ENCODE data around the gene POLR1F. TPM values are rescaled to one million over a fixed set of nuclear protein-coding genes. Genes with fewer than 3 reads are reported as not detected.

Gene POLR1F
- total RNA-seq, 2 donors from 2014 or later, result 6.6 to 20.9 TPM

DNA sequence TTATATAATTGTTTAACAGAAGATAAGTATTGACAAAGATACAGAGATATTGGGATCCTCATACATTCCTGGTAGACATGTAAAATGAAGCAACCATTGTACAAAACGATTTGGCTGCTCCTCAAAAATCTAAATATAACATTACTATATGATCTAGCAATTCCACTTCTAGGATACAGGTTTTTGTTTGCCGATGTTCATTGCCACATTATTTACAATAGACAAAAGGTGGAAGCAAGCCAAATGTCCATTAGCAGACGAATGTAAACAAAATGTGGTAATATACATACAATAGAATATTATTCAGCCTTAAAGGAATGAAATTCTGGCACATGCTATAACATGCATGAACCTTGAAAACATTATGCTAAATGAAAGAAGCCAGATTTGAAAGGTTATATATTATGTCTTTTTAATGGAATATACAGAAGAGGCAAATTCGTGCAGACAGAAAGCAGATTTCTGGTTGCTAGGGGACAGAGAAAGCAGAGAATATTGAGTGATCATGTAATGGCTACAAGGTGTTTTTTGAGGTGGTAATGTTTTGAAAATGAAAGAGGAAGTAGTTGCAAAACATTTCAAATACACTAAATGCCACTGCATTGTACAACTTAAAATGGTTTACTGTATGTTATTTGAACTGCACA, 44.9 kb downstream of the POLR1F start:
- no peak for ATAC-seq (ENCODE audit: insufficient number of reproducible peaks, low FRiP score, low read depth)
- Histone ChIP-seq H3K9me3 (no peaks in the 10 kb centered on the region), H3K4me3 (no peak overlapping the region), H3K27ac (no peak overlapping the region), H3K4me1 (ENCODE audit: control insufficient read depth in 1 of 2, low read depth in 2 of 2) (no peaks in the 10 kb centered on the region), H3K36me3 (no peaks in the 10 kb centered on the region), H3K27me3 (replicated peaks; ENCODE audit: insufficient read depth) (no peaks in the 10 kb centered on the region)
- DNase-seq (ENCODE audit: low spot score), result no peak
- TF ChIP-seq, protein P1, sequence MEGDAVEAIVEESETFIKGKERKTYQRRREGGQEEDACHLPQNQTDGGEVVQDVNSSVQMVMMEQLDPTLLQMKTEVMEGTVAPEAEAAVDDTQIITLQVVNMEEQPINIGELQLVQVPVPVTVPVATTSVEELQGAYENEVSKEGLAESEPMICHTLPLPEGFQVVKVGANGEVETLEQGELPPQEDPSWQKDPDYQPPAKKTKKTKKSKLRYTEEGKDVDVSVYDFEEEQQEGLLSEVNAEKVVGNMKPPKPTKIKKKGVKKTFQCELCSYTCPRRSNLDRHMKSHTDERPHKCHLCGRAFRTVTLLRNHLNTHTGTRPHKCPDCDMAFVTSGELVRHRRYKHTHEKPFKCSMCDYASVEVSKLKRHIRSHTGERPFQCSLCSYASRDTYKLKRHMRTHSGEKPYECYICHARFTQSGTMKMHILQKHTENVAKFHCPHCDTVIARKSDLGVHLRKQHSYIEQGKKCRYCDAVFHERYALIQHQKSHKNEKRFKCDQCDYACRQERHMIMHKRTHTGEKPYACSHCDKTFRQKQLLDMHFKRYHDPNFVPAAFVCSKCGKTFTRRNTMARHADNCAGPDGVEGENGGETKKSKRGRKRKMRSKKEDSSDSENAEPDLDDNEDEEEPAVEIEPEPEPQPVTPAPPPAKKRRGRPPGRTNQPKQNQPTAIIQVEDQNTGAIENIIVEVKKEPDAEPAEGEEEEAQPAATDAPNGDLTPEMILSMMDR (IDR thresholded peaks at IDR 0.05), result no peak

DNA sequence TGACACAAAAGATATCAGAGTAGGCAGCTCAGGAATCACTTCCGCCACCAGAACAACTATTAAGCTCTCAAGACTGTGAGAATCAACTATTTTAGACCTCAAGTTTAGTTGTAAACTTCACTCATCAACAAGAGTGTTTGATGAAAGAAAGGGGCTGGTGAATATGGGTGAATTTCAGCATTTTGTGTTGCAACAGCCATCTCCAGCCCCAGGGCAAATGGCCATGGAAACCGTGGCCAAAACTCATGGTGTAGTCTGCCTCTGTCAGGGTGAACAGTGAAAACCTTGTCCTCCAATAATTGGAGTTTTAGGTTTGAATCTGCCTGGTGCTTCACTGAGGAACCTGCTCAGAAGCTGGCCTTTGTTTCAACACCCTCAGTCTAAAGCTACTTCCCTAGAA, 60.0 kb downstream of the POLR1F start:
- Histone ChIP-seq H3K4me1 (ENCODE audit: control insufficient read depth in 1 of 2, low read depth in 2 of 2) (no peaks in the 10 kb centered on the region), H3K4me3 (no peak overlapping the region), H3K27me3 (replicated peaks; ENCODE audit: insufficient read depth) (no peaks in the 10 kb centered on the region), H3K36me3 (no peaks in the 10 kb centered on the region), H3K9me3 (peaks cover under 1% of the 10 kb centered on the region), H3K27ac (no peak overlapping the region)
- TF ChIP-seq, protein P1 (IDR thresholded peaks at IDR 0.05), result no peak
- no peak for ATAC-seq (ENCODE audit: insufficient number of reproducible peaks, low FRiP score, low read depth)
- no peak for DNase-seq (ENCODE audit: low spot score)

Other genes with a start within 250 kb of the POLR1F start
- gene TMEM196, start 64.6 kb upstream of the POLR1F start, total RNA-seq, result not detected

Measured in thoracic aorta (tissue), 2 donors.